Stimulated activated CD4-positive, alpha-beta T cell treated with anti-CD3 and anti-CD28 coated beads, Interleukin-1b, Interleukin-23, amount 100 ng/mL, for 4 hours (primary cell): Measurements from ENCODE around the gene KDM4B.

Source experiments
- DNase-seq, 2 donors: peaks; one replicate each; pipeline ENCODE4 v3.0.0-alpha.2; 2020; ENCODE audit warnings: low read depth in 2 of 2

Gene KDM4B

GRCh38 chr19:5068233-5069072, 99.5 kb downstream of the KDM4B start:
- no peak for DNase-seq

GRCh38 chr19:5070331-5070730, 101.4 kb downstream of the KDM4B start:
- DNase-seq: no peak

GRCh38 chr19:5070930-5071329, 102.0 kb downstream of the KDM4B start:
- DNase-seq: no peak

- DNase-seq: no peak
Measured at GRCh38 chr19:5071579-5071978, 102.7 kb downstream of the KDM4B start.

- DNase-seq: no peak
Measured at GRCh38 chr19:5072115-5072514, 103.2 kb downstream of the KDM4B start.

DNA sequence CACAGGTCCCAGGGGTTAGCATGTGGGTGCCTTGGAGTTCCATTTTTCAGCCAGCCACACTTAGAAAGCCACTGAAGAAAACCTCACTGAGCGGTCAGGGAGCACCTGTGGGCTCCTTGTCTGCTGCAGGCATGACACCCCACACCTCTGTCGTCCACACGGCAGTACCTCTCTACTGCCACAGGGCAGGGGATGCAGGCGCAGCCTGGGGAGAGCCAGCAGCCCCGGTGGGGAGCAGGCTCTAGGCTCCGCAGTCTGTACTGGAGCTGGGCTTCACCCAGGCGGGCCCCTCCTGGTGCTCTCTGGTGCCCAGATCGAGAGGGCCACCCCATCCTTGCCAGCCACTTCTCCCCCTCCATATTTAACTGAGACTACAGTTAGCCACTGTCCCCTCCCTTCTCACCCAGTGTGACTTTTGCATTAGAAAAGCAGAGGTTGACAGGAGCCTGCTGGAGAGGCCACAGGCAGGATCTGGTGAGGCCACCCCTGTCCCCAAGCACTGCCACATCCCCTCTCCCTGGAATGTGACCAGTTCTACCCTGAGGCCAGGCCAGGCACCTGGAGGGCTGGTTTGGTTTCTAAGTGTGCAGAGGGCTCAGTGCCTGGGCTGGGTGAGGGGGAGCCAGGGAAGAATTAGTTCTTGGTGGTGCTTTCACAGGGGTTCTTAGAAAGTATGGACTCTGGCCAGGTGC, 104.4 kb downstream of the KDM4B start:
- no peak for DNase-seq

- DNase-seq: no peak
Measured at GRCh38 chr19:5074407-5074806, 105.5 kb downstream of the KDM4B start.

DNA sequence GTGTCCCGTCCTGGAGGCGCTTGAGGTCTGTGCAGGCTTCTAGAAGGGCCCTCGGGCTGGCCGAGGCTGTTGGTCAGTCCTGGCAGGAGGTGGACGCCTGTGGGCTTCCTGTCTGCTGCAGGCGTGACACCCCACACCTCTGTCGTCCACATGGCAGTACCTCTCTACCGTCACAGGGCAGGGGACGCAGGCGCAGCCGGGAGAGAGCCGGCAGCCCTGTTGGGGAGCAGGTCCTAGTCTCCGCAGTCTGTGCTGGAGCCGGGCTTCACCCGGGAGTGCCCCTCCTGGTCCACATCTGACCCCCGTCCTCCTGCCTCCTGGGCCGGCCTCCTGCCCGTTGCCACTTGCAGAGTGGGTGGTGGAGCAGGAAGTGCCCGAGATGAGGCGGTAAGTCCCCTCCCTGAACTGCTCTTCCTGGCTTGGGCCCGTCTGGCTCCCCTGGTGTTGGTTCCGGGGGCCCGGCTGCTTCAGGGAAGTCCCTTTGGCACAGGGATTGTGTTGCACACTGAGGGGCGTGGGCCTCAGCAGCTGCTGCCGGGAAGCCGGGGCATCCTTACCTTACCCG, 106.0 kb downstream of the KDM4B start:
- no peak for DNase-seq

DNA sequence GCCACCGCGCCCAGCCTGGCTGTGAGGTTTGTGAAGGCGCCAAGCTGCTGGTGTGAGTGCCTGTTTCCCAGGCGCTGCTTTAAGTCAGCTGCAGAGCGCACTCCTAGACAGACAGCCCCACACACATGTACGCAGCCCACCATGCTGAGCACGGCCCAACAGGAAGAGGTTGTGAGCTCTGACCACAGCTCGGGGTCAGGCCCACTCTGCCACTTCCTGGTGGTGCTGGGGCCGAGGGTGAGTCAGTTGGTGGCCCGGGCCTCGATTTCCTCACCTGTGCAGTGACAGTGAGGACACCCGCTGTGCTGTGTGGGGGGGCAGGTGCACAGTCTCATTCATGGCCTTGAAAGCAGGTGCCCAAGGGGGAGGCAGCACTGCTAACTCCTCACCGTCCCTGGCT, 106.7 kb downstream of the KDM4B start:
- no peak for DNase-seq

GRCh38 chr19:5076440-5077208, 107.7 kb downstream of the KDM4B start:
- no peak for DNase-seq

- no peak for DNase-seq
Measured at GRCh38 chr19:5077209-5077515, 108.2 kb downstream of the KDM4B start.

DNA sequence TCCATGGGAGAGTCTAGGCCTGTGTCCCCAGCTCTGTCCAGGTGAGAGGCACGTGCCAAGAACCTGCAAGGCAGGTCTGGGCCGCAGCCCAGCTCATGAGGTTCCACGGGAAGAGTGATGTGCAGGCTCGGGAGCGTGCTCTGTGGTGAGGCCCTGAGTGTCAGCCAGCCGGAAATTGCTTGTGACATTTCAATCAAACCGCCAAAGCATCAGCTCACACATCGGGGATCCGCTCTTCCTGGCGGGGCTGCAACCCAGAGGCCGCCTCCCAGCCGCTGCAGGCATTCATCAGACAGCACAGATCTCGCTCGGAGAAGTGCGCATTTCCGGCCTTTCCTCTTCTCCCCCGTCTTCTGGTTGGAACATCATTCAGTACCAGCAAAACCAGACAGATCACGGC, 109.3 kb downstream of the KDM4B start:
- DNase-seq: no peak

DNA sequence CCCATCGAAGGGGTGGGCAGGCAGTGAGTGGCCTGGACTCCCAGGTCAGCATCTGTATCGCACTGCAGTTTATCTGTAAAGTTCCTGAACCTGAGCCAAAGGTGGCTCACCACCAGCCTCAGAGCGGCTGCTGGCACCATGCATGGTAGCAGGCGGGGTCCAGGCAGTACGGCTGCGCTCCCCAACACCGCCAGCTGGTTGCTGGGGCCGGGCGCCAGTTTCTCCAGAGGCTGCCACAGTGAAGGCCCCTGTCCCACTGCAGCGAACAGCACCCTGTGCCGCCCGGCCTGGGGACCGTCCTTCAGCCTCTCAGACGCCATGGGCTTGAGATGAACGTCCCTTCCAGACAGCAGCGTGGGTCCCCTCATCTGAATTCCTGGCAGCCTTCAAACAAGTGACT, 109.8 kb downstream of the KDM4B start:
- no peak for DNase-seq

GRCh38 chr19:5079071-5079774, 110.3 kb downstream of the KDM4B start:
- no peak for DNase-seq

GRCh38 chr19:5080030-5080654, 111.2 kb downstream of the KDM4B start:
- no peak for DNase-seq

- no peak for DNase-seq
Measured at GRCh38 chr19:5080809-5081208, 111.9 kb downstream of the KDM4B start.

DNA sequence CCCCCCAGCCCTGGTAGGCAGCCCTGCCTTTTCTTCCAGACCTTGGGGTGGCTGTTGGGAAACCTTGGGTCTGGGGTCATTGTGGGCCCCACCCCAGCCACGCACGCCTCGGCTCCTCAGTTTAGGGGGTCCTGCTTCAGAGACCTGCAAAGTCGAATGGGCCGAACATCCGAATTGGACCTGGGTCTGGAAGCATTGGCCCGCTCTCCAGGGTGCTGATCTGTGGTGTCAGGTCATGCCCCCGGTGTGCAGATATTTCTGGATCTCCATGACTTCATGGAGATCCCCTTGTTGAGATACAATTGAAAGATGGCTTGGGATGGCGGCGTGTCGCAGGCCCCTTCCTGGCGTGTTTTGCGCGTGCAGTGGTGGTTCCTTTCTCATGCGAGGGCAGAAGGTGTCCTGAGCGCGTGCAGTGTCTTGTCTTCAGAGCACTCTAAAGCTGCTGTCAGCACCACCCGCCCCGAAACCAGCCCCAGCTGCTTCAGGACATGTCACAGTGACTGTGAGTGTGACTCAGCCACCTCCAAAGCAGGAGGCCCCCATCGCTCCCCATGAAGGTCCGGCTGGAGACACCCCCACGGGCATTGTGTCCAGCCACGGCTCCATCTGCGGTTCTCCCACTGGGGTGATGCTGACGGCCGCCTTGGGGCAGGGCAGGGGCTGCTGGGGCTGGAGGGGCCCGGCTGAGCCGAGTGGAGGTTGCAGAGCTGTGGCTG, 112.7 kb downstream of the KDM4B start:
- DNase-seq: no peak

DNA sequence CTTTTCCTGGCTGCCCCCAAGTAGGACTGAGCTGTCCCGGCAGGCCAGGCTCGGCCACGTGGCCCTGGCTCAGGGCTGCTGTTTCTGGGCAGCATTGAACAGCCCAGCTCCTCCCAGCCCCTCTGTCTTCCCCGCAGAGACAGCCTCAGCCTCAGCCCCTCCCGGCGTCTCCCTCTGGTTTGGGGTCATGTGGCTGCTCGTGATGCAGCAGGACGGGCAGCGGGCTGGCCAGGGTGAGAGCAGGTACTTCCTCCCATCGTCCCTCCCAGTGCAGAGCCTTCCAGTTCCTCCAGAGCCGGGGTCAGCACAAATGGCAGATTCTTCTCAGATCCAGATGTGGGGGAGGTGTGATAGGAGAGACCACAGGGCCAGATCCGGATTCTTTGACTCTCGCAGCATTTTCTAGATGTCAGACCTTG, 114.6 kb downstream of the KDM4B start:
- DNase-seq: no peak

GRCh38 chr19:5085566-5085965, 116.7 kb downstream of the KDM4B start:
- no peak for DNase-seq

DNA sequence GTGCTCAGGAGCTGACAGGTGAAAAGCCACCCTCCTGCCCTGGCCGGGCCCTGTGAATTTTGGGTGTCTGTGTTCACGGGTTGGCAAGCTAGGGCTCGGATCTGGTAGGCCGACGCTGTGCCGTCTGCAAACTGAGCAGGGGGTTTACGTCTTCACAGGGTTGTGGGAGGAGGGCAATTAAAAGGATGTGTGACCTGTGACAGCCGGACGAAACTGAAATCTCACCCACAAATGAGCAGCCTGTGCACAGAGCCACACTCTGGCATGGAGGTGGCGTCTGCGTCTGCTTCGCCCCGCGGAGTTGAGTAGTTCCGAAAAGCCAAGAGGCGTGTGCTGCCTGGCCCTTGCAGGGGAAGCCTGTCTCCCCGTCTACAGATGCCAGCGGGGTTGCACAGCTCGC, 117.3 kb downstream of the KDM4B start:
- DNase-seq: no peak
